H54 (cell line): Measurements from ENCODE around the gene DRD2.

Source experiments
- DNase-seq: peaks from one replicate; pipeline ENCODE4 v3.0.0; 2011; ENCODE audit warnings: low spot score, mixed read lengths; ENCODE audit not compliant: insufficient read length
- FAIRE-seq: peaks from 3 replicates; lab custom pipeline; 2011; peaks lifted over from hg19 to GRCh38; lab: Jason Lieb, UNC
- POLR2A ChIP-seq: IDR thresholded peaks from 2 replicates; pipeline ENCODE4 v1.6.1; 2011; ENCODE audit warnings: low read depth, mild to moderate bottlenecking, low read length

DRD2 gene

GRCh38 chr11:113373981-113374560, 101.1 kb downstream of the DRD2 start:
- DNase-seq: no peak
- no peak for FAIRE-seq
- no peak for TF ChIP-seq POLR2A

DNA sequence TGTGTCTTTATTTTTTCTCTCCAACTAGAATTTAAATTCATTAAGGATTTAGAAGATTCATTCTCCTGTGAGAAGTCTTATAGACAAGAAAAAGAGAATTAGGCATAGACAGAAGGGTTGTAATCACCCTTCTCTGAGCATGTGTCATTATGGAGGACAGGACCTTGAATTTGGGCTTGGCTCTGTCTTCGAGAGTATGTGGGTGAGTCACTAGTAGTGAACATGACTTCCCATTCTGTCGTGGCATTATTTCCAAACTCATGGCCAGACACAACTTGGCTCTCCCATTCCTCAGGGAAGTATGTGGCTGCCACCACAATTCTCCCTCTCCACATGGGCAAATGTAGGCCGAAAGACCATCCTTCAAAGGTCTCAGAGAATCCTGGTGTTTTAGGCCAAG, 101.9 kb downstream of the DRD2 start:
- no peak for TF ChIP-seq POLR2A
- FAIRE-seq: peak; percentile 82
- DNase-seq: peak; percentile 21

GRCh38 chr11:113372309-113372708, 102.9 kb downstream of the DRD2 start:
- no peak for TF ChIP-seq POLR2A
- DNase-seq: no peak
- no peak for FAIRE-seq

- TF ChIP-seq POLR2A: no peak
- DNase-seq: no peak
- FAIRE-seq: no peak
Observed at GRCh38 chr11:113370634-113371033, 104.6 kb downstream of the DRD2 start.

DNA sequence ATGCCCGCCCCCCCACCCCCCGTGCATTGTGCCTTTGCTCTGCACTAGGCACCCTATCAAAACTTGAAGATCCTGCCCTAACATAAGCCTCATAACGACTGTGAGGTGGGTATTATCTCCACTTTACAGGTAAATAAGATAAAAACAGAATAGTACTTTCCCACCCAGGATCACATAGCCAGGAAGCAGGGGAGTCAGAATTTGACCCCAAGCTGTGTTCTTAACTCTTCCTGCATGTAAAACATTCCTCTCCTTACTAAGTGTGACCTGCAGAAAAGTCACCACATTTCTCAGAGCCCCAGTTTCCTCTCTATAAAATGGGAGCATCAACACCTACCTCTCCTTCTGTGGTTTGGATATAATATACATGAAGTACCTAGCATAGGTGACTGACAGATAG, 105.8 kb downstream of the DRD2 start:
- TF ChIP-seq POLR2A: no peak
- no peak for FAIRE-seq
- no peak for DNase-seq

DNA sequence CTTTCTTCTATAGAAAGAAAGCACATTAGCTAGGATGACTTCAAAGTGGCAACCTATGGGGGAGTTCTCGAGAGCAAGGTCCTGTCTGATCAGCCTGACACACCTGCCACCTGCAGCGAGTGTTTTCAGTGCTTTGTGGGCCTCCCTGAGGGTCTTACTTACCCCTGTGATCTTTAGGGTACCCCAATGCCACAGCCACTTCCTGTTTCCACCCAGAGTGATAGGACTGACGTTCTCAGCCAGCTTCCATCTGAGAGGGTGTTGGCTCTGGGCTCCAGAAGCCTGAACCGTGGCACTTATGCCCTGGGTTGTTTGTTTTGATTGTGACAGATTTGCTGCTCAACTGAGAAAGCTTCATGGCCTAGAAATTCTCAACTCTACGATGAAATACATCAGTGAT, 109.3 kb downstream of the DRD2 start:
- FAIRE-seq: no peak
- no peak for DNase-seq
- TF ChIP-seq POLR2A: no peak

GRCh38 chr11:113363996-113364641, 111.1 kb downstream of the DRD2 start:
- no peak for TF ChIP-seq POLR2A
- DNase-seq (no peak), FAIRE-seq (no peak)

DNA sequence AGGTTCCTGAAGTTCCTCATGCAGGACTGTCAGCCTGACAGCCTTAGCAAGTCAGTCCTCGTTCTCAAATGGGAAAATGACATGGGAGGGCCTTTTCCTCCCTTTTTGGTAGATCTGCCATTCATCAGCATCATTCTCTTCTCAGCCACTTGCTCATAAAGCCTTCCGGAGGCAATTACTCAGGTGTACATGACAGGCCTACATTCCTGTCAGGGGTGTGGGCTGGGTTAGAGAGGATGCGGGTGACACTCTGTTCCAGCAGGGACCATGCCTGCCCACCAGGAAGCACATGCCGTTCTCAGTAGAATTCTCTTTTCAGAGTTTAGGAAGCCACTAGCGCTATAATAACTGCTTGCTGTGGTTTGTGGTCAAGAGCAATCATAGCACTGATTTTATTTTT, 111.8 kb downstream of the DRD2 start:
- TF ChIP-seq POLR2A: no peak
- DNase-seq (no peak), FAIRE-seq (no peak)
